Measurements from ENCODE around the gene PTGES3L.
"Not testable (repeated sequence)": the region's sequence is repeated elsewhere in the genome, so short reads cannot be mapped to it uniquely, and the experiment has no call there.

PTGES3L gene

DNA sequence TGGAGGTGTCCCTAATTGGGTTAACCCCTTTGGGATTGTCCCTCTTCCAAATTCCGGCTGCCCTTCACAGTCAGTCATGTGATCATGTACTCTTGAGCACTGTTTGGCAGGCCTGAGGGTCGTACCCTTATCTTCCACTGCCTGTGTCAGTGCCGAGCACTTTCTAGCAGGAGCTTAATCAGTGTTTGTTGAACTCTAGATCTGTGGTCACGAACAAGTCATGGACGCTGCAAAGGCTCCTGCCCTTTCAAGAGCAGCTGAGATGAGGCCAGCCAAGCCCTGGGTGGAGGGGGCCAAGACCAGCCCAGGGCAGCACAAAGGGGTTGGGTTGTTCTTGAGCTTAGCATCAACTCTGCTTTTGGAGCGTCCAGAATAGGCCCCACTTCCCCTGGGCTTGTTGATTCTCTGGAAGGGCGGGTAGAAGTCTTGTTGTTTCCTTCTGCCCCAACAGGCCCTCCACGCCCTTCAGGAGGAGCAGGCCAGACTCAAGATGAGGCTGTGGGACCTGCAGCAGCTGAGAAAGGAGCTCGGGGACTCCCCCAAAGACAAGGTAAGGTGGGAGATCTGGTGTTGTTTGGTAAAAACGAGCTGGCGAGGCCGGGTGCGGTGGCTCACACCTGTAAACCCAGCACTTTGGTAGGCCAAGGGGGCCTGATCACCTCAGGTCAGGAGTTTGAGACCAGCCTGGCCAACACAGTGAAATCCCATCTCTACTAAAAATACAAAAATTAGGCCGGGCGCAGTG lies 32.0 kb upstream of the PTGES3L start:
- H3K27me3 ChIP-seq: no peaks in the 10 kb centered on the region
- intact Hi-C loops (cut with DNase I; ENCODE audit: low total_unique reads): no loop called here
- no peak overlapping the region for H3K27ac ChIP-seq
- no peak for DNase-seq
- H3K4me3 ChIP-seq: no peak overlapping the region
- H3K36me3 ChIP-seq: peaks cover 9 to 48% (median 29%) of the 10 kb centered on the region in 3 donors
- H3K9me3 ChIP-seq: no peaks in the 10 kb centered on the region
- TF ChIP-seq CTCF (IDR thresholded peaks at IDR 0.05): no peak
- H3K4me1 ChIP-seq: peaks cover 0 to 13% (median 6%) of the 10 kb centered on the region in 4 donors

DNA sequence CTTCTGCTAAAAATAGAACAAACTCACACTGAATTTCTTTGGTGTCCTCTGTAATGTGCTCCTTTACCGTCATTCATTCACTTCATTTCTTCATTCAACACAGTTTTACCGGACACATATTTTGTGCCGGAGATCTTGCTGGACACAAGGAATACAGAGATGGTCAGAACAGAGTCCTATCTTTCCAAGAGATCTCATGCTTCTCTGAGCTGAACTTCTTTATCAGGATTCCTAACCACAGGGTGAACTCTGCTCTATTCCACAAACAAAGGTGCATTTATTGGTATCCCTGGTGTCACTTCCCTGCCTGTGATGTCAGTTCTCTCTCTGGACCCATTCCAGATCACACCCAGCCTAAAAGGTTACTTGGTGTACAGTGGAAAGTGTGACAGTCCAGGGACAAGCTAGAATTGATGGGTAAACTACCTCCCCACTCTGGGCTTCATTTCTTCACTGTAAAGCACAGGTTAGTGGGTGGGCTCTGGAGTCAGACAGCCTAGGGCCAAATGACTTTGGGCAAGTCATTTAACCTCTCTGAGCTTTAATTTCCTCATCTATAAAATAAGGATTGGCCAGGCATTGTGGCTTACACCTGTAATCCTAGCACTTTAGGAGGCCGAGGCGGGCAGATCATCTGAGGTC lies 30.9 kb upstream of the PTGES3L start:
- Histone ChIP-seq H3K36me3 (peaks cover 4 to 37% (median 18%) of the 10 kb centered on the region in 3 donors), H3K4me1 (peaks cover 0 to 16% (median 8%) of the 10 kb centered on the region in 4 donors), H3K27me3 (no peaks in the 10 kb centered on the region), H3K9me3 (no peaks in the 10 kb centered on the region), H3K4me3 (no peak overlapping the region), H3K27ac (no peak overlapping the region)
- TF ChIP-seq CTCF (IDR thresholded peaks at IDR 0.05): no peak
- intact Hi-C loops (cut with DNase I; ENCODE audit: low total_unique reads): no loop called here
- no peak for DNase-seq

GRCh38 chr17:43006639-43007551 lies 27.0 kb upstream of the PTGES3L start, which contains the start of gene IFI35:
TSS of gene IFI35 (plus strand) at chr17:43006784. CDS start at chr17:43006948, 164 bp downstream.
- Histone ChIP-seq H3K36me3 (peaks cover 9 to 32% (median 12%) of the 10 kb centered on the region in 3 donors), H3K4me3 (peak within 1 kb of the TSS; percentile 61 to 69), H3K9me3 (no peaks in the 10 kb centered on the region), H3K27ac (peak within 1 kb of the TSS; percentile 79 to 85), H3K4me1 (peaks cover 0 to 16% (median 8%) of the 10 kb centered on the region in 4 donors), H3K27me3 (no peaks in the 10 kb centered on the region)
- peak; percentile 85 to 92 for DNase-seq
- peak; percentile 9 to 33 for TF ChIP-seq CTCF (IDR thresholded peaks at IDR 0.05)
- intact Hi-C loops (cut with DNase I; ENCODE audit: low total_unique reads): no loop called here

DNA sequence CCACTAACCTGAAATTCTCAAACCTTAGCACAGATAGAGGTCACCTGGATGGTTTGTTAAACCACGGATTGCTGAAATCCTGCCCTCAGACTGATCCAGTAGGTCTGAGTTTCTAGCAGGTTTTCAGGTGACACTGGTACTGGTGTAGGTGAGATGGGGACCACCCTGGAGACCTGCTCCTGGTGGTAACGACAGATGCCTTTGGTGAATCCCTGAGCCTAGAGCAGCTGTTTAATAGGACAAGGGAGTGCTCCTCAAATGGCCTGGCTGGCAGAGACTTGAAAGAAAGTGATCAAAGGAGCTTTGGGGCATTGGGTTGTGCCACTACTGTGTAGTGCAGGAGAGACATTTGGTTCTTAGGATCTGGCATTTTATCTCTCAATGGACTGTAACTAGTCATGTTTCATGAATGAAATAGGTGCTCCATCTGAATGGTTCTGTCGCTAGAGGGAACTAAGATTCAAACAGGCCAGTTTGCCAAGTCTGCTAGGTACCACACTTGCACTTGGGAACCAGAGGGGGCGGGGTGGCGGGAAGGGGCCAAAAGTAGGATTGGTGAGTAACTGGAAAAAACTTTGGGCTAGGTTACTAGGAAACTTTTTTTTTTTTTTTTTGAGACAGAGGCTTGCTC lies 23.8 kb upstream of the PTGES3L start:
- no peak for TF ChIP-seq CTCF (IDR thresholded peaks at IDR 0.05)
- intact Hi-C loops (cut with DNase I; ENCODE audit: low total_unique reads): no loop called here
- Histone ChIP-seq H3K27ac (peak overlapping the region in 1 of 2 donors; percentile 22), H3K36me3 (peaks cover 31 to 55% (median 31%) of the 10 kb centered on the region in 3 donors), H3K27me3 (no peaks in the 10 kb centered on the region), H3K9me3 (no peaks in the 10 kb centered on the region), H3K4me1 (peaks cover 0 to 28% (median 16%) of the 10 kb centered on the region in 4 donors), H3K4me3 (no peak overlapping the region)
- DNase-seq: no peak

DNA sequence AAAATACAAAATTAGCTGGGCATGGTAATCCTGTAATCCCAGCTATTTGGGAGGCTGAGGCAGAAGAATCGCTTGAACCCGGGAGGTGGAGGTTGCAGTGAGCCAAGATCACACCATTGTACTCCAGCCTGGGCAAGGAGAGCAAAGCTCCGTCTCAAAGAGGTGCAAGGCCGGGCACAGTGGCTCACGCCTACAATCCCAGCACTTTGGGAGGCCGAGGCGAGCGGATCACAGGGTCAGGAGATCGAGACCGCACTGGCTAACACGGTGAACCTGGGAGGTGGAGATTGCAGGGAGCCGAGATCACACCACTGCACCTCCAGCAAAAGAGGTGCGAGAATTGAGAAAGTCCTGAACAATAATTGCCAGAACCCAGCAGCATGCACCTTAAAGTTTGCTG lies 21.0 kb upstream of the PTGES3L start:
- not testable (repeated sequence) for DNase-seq, H3K27ac ChIP-seq
- H3K4me1 ChIP-seq: peaks cover 0 to 20% (median 17%) of the 10 kb centered on the region in 4 donors

More for the DNA sequence above, 21.0 kb upstream of the PTGES3L start:
- H3K4me3 ChIP-seq; H3K9me3 ChIP-seq; H3K27me3 ChIP-seq; intact Hi-C loops (cut with DNase I; ENCODE audit: low total_unique reads): not testable (repeated sequence)
- peaks cover 31 to 55% (median 31%) of the 10 kb centered on the region in 3 donors for H3K36me3 ChIP-seq
